Effector memory CD4-positive, alpha-beta T cell (primary cell): ENCODE measurements around the gene WSCD1.

Experiments used
- DNase-seq, 3 donors: peaks; one replicate each; pipeline ENCODE4 v3.0.0-alpha.2; 2020
- H3K27ac ChIP-seq: 2 replicates; pipeline ENCODE4 v1.7.0; 2013; ENCODE audit warnings: mild to moderate bottlenecking, low read length, moderate library complexity; ENCODE audit not compliant: insufficient read depth, poor library complexity, severe bottlenecking
- H3K27me3 ChIP-seq: replicated peaks from 2 replicates; pipeline ENCODE4 v1.7.0; 2013; ENCODE audit warnings: mild to moderate bottlenecking, low read length; ENCODE audit not compliant: insufficient read depth, control insufficient read depth, poor library complexity, severe bottlenecking
- H3K36me3 ChIP-seq: 2 replicates; pipeline ENCODE4 v1.7.0; 2013; ENCODE audit warnings: mild to moderate bottlenecking, low read length, moderate library complexity; ENCODE audit not compliant: control insufficient read depth, insufficient read depth
- H3K4me1 ChIP-seq: 2 replicates; pipeline ENCODE4 v1.7.0; 2013; ENCODE audit warnings: low read length, mild to moderate bottlenecking; ENCODE audit not compliant: control insufficient read depth, insufficient read depth, poor library complexity, severe bottlenecking
- H3K4me3 ChIP-seq: 2 replicates; pipeline ENCODE4 v1.7.0; 2013; ENCODE audit warnings: low read length, low read depth, mild to moderate bottlenecking; ENCODE audit not compliant: insufficient read depth, poor library complexity, severe bottlenecking
- H3K9me3 ChIP-seq: 2 replicates; pipeline ENCODE4 v1.7.0; 2013; ENCODE audit warnings: mild to moderate bottlenecking, low read length, moderate library complexity; ENCODE audit not compliant: control insufficient read depth

Gene WSCD1

DNA sequence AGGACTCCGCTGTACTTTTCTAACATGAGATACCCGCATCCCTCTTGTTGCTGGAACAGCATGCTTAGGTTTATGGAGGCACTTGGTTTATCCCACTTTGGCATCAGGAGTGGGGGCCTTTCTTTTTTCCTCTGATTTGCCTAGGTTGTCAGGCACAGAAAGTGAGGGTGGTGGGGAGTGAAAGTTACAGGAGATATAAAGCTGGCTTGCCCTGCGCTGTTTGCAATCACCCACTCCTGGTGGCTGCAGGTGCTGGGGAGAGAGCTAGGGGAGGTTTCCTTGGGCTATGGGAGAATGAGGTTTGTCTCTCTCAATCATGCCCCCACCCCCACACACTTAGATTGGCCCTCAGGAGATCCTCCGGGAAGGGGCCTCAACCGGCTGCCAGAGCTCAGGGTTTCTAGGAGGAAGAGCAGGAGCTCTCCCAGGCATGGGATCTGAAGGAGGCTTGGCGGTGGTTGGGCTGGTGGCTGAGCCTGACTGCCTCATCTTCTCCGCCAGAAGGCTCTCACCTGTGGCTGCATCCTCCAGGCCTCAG, 1.4 kb downstream of the WSCD1 start:
- H3K4me3 ChIP-seq, result no peak overlapping the region
- no peak overlapping the region for H3K27ac ChIP-seq
- H3K27me3 ChIP-seq, result peaks cover 21% of the 10 kb centered on the region

DNA sequence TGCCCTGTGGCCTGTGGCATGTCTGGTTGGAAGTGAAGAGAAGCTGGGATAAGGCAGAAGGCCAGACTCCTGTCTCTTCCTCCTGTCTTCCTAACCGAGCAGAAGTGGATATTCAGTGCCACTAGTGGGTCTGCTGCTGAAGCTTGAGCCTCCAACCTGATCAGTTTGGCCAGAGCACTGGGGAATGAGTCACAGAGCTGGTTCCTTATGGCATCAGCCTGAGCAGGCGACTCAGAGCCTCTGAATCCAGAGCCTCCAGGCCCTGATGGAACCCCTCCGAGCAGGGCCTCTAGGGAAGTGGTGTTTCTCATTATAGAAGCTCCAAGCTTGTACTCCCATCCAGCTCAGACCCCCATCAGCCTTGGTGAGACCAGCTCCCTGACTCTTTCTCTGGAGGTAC, 2.0 kb downstream of the WSCD1 start:
- no peak overlapping the region for H3K4me3 ChIP-seq
- peaks cover 6% of the 10 kb centered on the region for H3K4me1 ChIP-seq
- DNase-seq, result no peak
- peaks cover 21% of the 10 kb centered on the region for H3K27me3 ChIP-seq
- no peaks in the 10 kb centered on the region for H3K9me3 ChIP-seq
- H3K27ac ChIP-seq, result no peak overlapping the region
- H3K36me3 ChIP-seq, result no peaks in the 10 kb centered on the region

More for the DNA sequence above, 1.4 kb downstream of the WSCD1 start:
- DNase-seq, result no peak
- Histone ChIP-seq H3K9me3 (no peaks in the 10 kb centered on the region), H3K4me1 (peaks cover 6% of the 10 kb centered on the region), H3K36me3 (no peaks in the 10 kb centered on the region)

DNA sequence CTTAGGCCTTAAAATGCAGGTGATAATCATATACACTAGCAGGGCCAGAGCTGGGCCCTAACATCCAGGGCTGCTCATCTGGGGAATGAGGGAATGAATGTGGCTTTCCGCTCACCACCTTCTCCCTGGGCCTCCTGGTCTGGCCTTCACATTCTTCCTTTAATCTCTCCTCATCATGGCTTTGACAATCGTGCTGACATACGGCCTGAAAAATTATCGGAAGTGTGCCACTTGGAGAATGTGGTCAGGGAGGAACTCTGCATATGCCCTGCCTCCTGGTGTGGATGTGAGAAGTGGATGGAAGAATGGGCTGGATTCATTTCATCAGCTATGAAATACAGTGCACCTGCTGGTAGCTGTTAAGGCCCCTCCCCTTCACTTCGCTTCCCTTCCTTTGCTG, 2.4 kb downstream of the WSCD1 start:
- no peaks in the 10 kb centered on the region for H3K36me3 ChIP-seq
- H3K4me3 ChIP-seq, result no peak overlapping the region
- peaks cover 6% of the 10 kb centered on the region for H3K4me1 ChIP-seq
- no peaks in the 10 kb centered on the region for H3K9me3 ChIP-seq
- H3K27ac ChIP-seq, result no peak overlapping the region
- peaks cover 21% of the 10 kb centered on the region for H3K27me3 ChIP-seq
- DNase-seq, result no peak

DNA sequence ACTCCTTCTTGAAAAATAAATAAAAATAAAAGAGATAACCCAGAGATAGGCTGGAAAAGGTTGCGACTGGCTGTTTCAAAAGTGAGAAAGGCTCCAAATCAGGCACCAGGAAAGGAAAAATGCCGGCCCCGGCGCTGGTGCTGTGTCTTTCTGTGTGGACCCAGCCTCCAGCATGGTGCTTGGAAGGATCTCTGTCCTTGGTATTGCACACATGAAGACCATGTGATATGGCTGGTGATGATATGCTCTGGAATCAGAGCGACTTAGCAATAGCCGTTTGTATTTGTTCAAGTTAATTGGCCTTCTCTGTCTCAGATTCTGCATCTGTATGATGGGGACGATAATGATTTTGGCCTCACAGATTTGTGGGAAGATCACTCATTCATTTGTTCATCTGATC, 3.4 kb downstream of the WSCD1 start:
- Histone ChIP-seq H3K27me3 (peaks cover 16% of the 10 kb centered on the region), H3K36me3 (no peaks in the 10 kb centered on the region)

DNA sequence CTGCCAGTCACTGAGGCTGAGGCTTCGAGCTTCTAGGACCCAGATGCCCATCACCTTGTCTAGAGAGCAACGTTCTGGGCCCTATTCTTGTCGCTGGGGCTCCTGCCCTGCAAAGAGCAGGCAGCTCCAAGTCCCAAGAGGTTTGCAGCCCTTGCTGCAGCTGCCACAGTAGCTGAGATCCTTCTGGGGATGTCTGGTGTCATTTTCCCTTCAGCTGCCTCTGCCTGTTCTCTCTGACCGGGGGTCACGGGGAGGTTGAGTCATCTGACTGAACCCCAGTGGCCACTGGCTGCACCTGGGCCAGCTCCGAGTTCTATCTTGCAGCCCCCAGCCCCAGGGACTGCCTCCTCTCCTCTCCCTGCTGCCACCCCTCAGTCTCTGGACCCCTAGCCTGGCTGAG, 4.9 kb downstream of the WSCD1 start:
- Histone ChIP-seq H3K9me3 (no peaks in the 10 kb centered on the region), H3K27ac (no peak overlapping the region), H3K4me1 (no peaks in the 10 kb centered on the region), H3K4me3 (no peak overlapping the region), H3K36me3 (no peaks in the 10 kb centered on the region), H3K27me3 (peaks cover 15% of the 10 kb centered on the region)
- no peak for DNase-seq

More for the DNA sequence above, 3.4 kb downstream of the WSCD1 start:
- Histone ChIP-seq H3K4me1 (peaks cover 6% of the 10 kb centered on the region), H3K9me3 (no peaks in the 10 kb centered on the region), H3K4me3 (no peak overlapping the region), H3K27ac (no peak overlapping the region)
- DNase-seq, result no peak

DNA sequence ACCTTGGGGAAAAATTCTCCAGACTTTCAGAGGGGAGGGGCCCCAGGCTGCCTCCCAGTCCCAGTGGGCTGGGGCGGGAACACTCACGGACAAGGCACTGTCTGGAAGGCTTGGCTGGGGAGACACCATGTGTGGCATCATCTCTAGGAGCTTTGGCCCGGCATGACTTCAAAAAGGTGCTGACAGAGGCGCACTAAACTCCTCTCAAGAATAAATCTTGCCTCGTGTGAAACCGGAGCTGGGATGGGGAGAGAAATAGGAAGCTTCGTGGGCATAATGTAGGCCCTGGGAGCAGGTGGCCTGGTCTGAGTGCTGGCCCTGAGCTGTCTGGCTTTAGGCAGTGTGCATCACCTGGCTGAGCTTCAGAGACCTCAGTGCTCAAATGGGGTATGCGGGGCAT, 5.7 kb downstream of the WSCD1 start:
- no peaks in the 10 kb centered on the region for H3K36me3 ChIP-seq
- no peaks in the 10 kb centered on the region for H3K9me3 ChIP-seq
- no peak overlapping the region for H3K27ac ChIP-seq
- no peak for DNase-seq
- H3K4me1 ChIP-seq, result no peaks in the 10 kb centered on the region
- H3K4me3 ChIP-seq, result no peak overlapping the region
- peaks cover 15% of the 10 kb centered on the region for H3K27me3 ChIP-seq

DNA sequence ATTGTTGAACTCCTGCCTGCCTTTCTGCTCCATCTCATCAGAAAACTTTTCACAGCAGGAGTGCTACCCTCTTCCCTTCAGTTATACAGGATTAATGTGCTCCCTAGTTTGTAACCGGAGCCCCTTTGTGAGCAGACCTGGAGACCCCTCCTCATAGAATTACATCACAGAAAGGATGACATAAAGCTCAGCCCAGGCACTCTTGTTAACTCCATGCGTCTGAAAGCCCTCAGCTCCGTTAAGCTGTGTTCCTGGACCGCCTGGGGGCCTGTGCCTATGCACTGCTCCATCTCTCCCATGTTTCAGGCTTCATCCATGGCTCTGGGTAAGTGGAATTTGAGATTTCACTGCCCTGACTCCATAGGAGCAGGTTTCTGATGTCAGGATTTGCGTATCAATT, 7.6 kb downstream of the WSCD1 start:
- no peak for DNase-seq
- no peaks in the 10 kb centered on the region for H3K4me1 ChIP-seq
- H3K4me3 ChIP-seq, result no peak overlapping the region
- H3K27me3 ChIP-seq, result no peaks in the 10 kb centered on the region
- H3K36me3 ChIP-seq, result no peaks in the 10 kb centered on the region
- no peak overlapping the region for H3K27ac ChIP-seq
- H3K9me3 ChIP-seq, result no peaks in the 10 kb centered on the region

DNA sequence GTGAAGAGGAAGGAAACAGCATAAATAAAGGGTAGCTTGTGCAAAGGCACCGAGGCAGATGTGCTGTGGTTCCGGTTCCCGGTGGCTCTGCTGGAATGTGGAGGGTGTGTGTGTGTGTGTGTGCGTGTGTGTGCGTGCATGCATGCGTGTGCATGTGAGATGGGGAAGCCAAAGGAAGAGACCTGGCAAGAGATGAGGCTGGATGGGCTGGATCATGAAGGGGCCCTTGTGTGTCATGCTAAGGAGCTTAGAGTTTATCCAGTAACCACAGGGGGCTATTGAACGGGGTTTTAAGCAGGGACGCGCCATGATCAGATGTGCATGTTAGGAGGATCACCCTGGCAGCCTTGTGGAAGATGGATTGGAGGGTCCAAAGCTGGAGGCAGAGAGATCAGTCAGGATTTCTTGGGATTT, 8.3 kb downstream of the WSCD1 start:
- Histone ChIP-seq H3K27me3 (no peaks in the 10 kb centered on the region), H3K9me3 (no peaks in the 10 kb centered on the region), H3K4me3 (no peak overlapping the region), H3K27ac (no peak overlapping the region), H3K36me3 (no peaks in the 10 kb centered on the region), H3K4me1 (no peaks in the 10 kb centered on the region)
- DNase-seq, result no peak

DNA sequence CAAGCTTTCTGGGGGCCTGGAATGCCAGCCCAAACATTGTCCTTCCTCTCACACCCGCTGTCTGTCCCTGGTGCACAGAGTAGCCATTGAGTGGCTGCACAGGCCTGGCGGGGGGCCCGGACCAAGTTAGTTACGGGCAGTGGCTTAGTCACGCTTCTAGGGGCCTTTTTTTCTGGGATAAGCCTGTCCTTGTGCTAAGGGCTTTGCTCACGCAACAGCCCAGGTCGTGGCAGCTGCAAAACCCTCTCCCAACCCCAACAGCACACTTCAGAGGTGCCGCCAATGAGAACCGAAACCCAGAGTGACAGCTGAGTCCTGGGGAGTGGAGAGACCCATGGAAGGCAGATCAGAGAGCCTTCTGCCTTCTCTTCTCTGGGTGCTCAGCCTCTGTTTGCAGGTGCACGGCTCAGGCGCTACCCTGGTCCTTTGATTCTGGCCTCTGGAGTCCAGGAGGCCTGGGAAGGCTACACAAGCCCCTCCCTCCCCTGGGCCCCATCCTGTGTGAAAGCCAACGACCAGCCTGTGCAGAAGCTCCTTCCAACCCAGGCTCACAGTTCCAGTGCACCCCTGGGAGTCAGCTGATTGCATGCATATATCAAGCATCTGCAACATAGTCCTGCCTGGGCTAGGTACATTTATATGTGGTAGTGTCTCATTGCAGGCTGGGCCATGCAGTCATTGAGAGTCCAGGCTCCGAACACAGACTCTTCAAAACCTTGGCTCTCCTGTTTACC, 9.1 kb downstream of the WSCD1 start:
- no peaks in the 10 kb centered on the region for H3K27me3 ChIP-seq
- H3K27ac ChIP-seq, result no peak overlapping the region
- H3K4me3 ChIP-seq, result no peak overlapping the region
- no peaks in the 10 kb centered on the region for H3K36me3 ChIP-seq
- DNase-seq, result no peak
- no peaks in the 10 kb centered on the region for H3K9me3 ChIP-seq
- H3K4me1 ChIP-seq, result no peaks in the 10 kb centered on the region

DNA sequence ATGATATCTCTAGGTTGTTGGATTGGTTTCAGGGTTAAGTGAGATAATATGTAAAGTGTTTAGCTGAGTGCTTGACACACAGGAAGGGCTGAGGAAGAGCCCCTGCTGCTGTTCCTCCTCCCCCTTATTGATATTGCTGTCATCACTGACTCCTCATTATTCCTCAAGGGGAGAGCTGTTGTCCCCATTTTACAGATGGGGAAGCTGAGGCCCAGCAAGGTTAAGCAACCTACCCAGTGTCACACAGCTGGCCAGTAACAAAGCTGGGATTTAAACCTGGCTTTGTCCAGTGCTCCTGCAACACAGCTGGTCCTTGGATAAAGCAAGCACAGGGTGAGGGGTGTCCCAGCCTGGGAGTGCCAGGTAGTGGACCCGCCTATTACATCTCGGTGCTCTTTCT, 9.8 kb downstream of the WSCD1 start:
- Histone ChIP-seq H3K9me3 (no peaks in the 10 kb centered on the region), H3K36me3 (no peaks in the 10 kb centered on the region), H3K27me3 (no peaks in the 10 kb centered on the region), H3K4me3 (no peak overlapping the region), H3K4me1 (no peaks in the 10 kb centered on the region), H3K27ac (no peak overlapping the region)
- DNase-seq, result no peak
